ENCODE measurements around the gene GALNT17.

DNA sequence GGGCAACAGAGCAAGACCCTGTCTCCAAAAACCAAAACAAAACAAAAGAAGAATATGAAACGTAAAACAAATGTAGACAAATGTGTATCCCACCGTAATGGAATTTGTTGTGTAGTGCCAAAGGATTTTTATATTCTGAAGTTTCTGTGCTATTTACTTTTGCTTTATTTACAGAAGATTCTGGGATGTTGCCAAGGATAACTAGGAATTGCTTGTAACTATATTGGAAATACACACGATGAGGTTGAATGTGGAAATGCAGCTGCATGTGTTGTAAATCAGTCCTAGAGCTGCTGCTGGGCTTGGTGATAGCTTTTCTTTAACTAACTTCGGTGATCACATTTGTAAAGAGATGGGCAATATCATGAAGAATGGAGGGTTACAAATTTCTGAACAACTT, 39.5 kb downstream of the GALNT17 start:
- TF ChIP-seq, protein P1, sequence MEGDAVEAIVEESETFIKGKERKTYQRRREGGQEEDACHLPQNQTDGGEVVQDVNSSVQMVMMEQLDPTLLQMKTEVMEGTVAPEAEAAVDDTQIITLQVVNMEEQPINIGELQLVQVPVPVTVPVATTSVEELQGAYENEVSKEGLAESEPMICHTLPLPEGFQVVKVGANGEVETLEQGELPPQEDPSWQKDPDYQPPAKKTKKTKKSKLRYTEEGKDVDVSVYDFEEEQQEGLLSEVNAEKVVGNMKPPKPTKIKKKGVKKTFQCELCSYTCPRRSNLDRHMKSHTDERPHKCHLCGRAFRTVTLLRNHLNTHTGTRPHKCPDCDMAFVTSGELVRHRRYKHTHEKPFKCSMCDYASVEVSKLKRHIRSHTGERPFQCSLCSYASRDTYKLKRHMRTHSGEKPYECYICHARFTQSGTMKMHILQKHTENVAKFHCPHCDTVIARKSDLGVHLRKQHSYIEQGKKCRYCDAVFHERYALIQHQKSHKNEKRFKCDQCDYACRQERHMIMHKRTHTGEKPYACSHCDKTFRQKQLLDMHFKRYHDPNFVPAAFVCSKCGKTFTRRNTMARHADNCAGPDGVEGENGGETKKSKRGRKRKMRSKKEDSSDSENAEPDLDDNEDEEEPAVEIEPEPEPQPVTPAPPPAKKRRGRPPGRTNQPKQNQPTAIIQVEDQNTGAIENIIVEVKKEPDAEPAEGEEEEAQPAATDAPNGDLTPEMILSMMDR (IDR thresholded peaks at IDR 0.05), result no peak
- TF ChIP-seq EP300 (IDR thresholded peaks at IDR 0.05), result no peak
